Upper lobe of left lung (tissue), 6 donors: ENCODE data around the gene ZNF35. TPM values are rescaled to one million over a fixed set of nuclear protein-coding genes. Genes with fewer than 3 reads are reported as not detected.
A peak's percentile ranks its signal among the peaks of the same experiment; 100 is the strongest.

Source experiments
- ATAC-seq, 2 donors: fragments of 200-7000 bp; cut with Tn5 transposase; one replicate each; pipeline ENCODE4 v1.9.1; 2022; ENCODE audit warnings: mild to moderate bottlenecking in 2 of 2, moderate library complexity in 2 of 2; ENCODE audit not compliant: low FRiP score in 2 of 2
- DNase-seq, 2 donors: peaks; one replicate each; pipeline ENCODE4 v3.0.0-alpha.2; 2019 to 2020
- H3K27ac ChIP-seq, 4 donors: fragments of 200-600 bp; sonication (generic); one replicate each; pipeline ENCODE4 v1.5.1; 2016 to 2019
- H3K27me3 ChIP-seq, 4 donors: fragments of 200-600 bp; sonication (generic); one replicate each; pipeline ENCODE4 v1.5.1; 2017 to 2019
- H3K36me3 ChIP-seq, 4 donors: fragments of 200-600 bp; sonication (generic); one replicate each; pipeline ENCODE4 v1.5.1; 2016 to 2019
- H3K4me1 ChIP-seq, 4 donors: fragments of 200-600 bp; sonication (generic); one replicate each; pipeline ENCODE4 v1.5.1; 2018 to 2019
- H3K4me3 ChIP-seq, 4 donors: fragments of 200-600 bp; sonication (generic); one replicate each; pipeline ENCODE4 v1.5.1; 2017 to 2019; ENCODE audit warnings: mild to moderate bottlenecking in 2 of 4, moderate library complexity in 1 of 4
- H3K9me3 ChIP-seq, 4 donors: fragments of 200-600 bp; sonication (generic); one replicate each; pipeline ENCODE4 v1.5.1; 2018 to 2019
- CTCF ChIP-seq, 6 experiments: fragments of 450-650 bp in 4 of 6; fragments of 200-600 bp in 2 of 6; sonication (generic) in 2 of 6; IDR thresholded peaks; one replicate each; pipeline ENCODE4 v1.5.1; 2016 to 2019; ENCODE audit warnings: antibody characterized with exemption in 6 of 6
- EP300 ChIP-seq, 4 donors: sonication (generic); formaldehyde crosslinking; IDR thresholded peaks; one replicate each; pipeline ENCODE4 v1.5.1; 2017; ENCODE audit warnings: antibody characterized with exemption in 4 of 4, control low read depth in 2 of 4
- POLR2A ChIP-seq, 4 donors: fragments of 450-650 bp; IDR thresholded peaks; one replicate each; pipeline ENCODE4 v1.5.1; 2016 to 2017; ENCODE audit warnings: antibody characterized with exemption in 4 of 4, mild to moderate bottlenecking in 2 of 4
- POLR2AphosphoS5 ChIP-seq, 2 donors: sonication (generic); formaldehyde crosslinking; IDR thresholded peaks; one replicate each; pipeline ENCODE4 v1.5.1; 2017; ENCODE audit warnings: antibody characterized with exemption in 2 of 2
- WGBS, 2 donors: methylation state at CpG; one replicate each; pipeline ENCODE4 v1.1.5; 2017 to 2018; 5-methylcytosine and 5-hydroxymethylcytosine counted together
- total RNA-seq, 6 donors: library from RNA; depleted of rRNA in 4 of 6; stranded (reverse); fragments of >200 nt in 4 of 6; gene quantifications; one replicate each; pipeline versions ENCODE4 v1.1.0 to v1.2.1, GENCODE V29; 2016 to 2021
- donor health status: DM: no; HTN: no; CAD: no; lungs with moderate emphysema.
- donor health status: DM: no; HTN: yes; CAD: no; lungs with severe emphysema.

Gene ZNF35
- total RNA-seq, 6 donors from 2014 or later: 6.4 to 17.3 (median 9.6) TPM

GRCh38 chr3:44654039-44654438 is 5.5 kb downstream of the ZNF35 start:
- Histone ChIP-seq H3K9me3 (peaks cover 8 to 21% (median 15%) of the 10 kb centered on the region in 4 donors), H3K36me3 (peaks cover 40 to 81% (median 66%) of the 10 kb centered on the region in 4 donors), H3K27ac (no peak overlapping the region), H3K27me3 (no peaks in the 10 kb centered on the region), H3K4me1 (peaks cover 4 to 11% (median 7%) of the 10 kb centered on the region in 4 donors), H3K4me3 (no peak overlapping the region)
- TF ChIP-seq EP300 (IDR thresholded peaks at IDR 0.05) (no peak), POLR2A (IDR thresholded peaks at IDR 0.05) (no peak), POLR2AphosphoS5 (IDR thresholded peaks at IDR 0.05) (no peak), CTCF (IDR thresholded peaks at IDR 0.05) (no peak)
- DNase-seq (no peak), ATAC-seq (no peak)
- WGBS, 2 donors: 91 to 96% methylated on average over 5 of the region's 5 CpGs

DNA sequence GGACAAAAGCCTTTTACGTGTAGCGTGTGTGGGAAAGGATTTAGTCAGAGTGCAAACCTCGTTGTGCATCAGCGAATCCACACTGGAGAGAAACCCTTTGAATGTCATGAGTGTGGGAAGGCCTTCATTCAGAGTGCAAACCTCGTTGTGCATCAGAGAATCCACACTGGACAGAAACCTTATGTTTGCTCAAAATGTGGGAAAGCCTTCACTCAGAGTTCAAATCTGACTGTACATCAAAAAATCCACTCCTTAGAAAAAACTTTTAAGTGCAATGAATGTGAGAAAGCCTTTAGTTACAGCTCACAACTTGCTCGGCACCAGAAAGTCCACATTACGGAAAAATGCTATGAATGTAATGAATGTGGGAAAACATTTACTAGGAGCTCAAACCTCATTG is 10.5 kb downstream of the ZNF35 start:
- TF ChIP-seq POLR2AphosphoS5 (IDR thresholded peaks at IDR 0.05): no peak
- no peak for TF ChIP-seq EP300 (IDR thresholded peaks at IDR 0.05)
- no peak for TF ChIP-seq CTCF (IDR thresholded peaks at IDR 0.05)
- TF ChIP-seq POLR2A (IDR thresholded peaks at IDR 0.05): no peak
- H3K27me3 ChIP-seq: no peaks in the 10 kb centered on the region
- peaks cover 17 to 39% (median 30%) of the 10 kb centered on the region in 4 donors for H3K9me3 ChIP-seq
- 94 to 96% methylated on average over 7 of the region's 7 CpGs for WGBS, 2 donors
- no peak for ATAC-seq
- no peaks in the 10 kb centered on the region for H3K4me1 ChIP-seq
- peaks cover 31 to 73% (median 55%) of the 10 kb centered on the region in 4 donors for H3K36me3 ChIP-seq
- H3K27ac ChIP-seq: no peak overlapping the region
- DNase-seq: no peak
- H3K4me3 ChIP-seq: no peak overlapping the region

GRCh38 chr3:44659434-44659833 is 10.9 kb downstream of the ZNF35 start:
- no peaks in the 10 kb centered on the region for H3K4me1 ChIP-seq
- no peak overlapping the region for H3K27ac ChIP-seq
- no peak for ATAC-seq
- WGBS, 2 donors: 96 to 97% methylated on average over 6 of the region's 6 CpGs
- DNase-seq: no peak
- peaks cover 17 to 39% (median 30%) of the 10 kb centered on the region in 4 donors for H3K9me3 ChIP-seq
- TF ChIP-seq CTCF (IDR thresholded peaks at IDR 0.05): no peak
- no peak for TF ChIP-seq EP300 (IDR thresholded peaks at IDR 0.05)
- TF ChIP-seq POLR2A (IDR thresholded peaks at IDR 0.05): no peak
- no peak for TF ChIP-seq POLR2AphosphoS5 (IDR thresholded peaks at IDR 0.05)
- H3K36me3 ChIP-seq: peaks cover 31 to 69% (median 51%) of the 10 kb centered on the region in 4 donors
- no peak overlapping the region for H3K4me3 ChIP-seq
- H3K27me3 ChIP-seq: no peaks in the 10 kb centered on the region

DNA sequence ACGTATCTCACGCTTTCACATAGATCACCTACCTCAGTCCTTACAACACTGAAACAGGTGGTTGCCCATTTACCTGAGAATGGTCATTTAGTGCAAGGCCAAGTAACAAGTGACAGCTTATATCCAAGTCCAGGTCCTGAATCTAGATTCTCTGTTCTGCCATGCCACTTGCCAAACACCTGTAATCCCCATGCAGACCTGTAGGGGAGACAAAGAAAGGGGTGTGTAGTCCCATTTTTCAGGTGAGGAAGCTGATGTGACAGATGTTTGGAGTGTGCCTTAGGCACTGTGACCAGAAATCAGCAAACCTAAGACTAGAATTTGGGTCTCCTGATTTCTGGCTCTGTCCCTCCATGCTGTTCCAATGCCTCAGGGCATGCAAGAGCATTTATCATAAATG is 12.7 kb downstream of the ZNF35 start:
- peaks cover 27 to 53% (median 44%) of the 10 kb centered on the region in 4 donors for H3K36me3 ChIP-seq
- no peak overlapping the region for H3K27ac ChIP-seq
- peaks cover 17 to 39% (median 29%) of the 10 kb centered on the region in 4 donors for H3K9me3 ChIP-seq
- no peaks in the 10 kb centered on the region for H3K4me1 ChIP-seq
- 93 to 97% methylated on average over 2 of the region's 2 CpGs for WGBS, 2 donors
- no peak for ATAC-seq
- no peak for DNase-seq
- no peak overlapping the region for H3K4me3 ChIP-seq
- TF ChIP-seq POLR2A (IDR thresholded peaks at IDR 0.05) (no peak), EP300 (IDR thresholded peaks at IDR 0.05) (no peak), POLR2AphosphoS5 (IDR thresholded peaks at IDR 0.05) (no peak), CTCF (IDR thresholded peaks at IDR 0.05) (peak in 1 of 6 experiments; percentile 8)
- no peaks in the 10 kb centered on the region for H3K27me3 ChIP-seq

GRCh38 chr3:44665173-44665572 is 16.6 kb downstream of the ZNF35 start:
- no peaks in the 10 kb centered on the region for H3K27me3 ChIP-seq
- 94 to 97% methylated on average over 3 of the region's 3 CpGs for WGBS, 2 donors
- TF ChIP-seq CTCF (IDR thresholded peaks at IDR 0.05) (no peak), POLR2A (IDR thresholded peaks at IDR 0.05) (no peak), POLR2AphosphoS5 (IDR thresholded peaks at IDR 0.05) (no peak), EP300 (IDR thresholded peaks at IDR 0.05) (no peak)
- H3K9me3 ChIP-seq: peaks cover 0 to 6% (median 5%) of the 10 kb centered on the region in 4 donors
- ATAC-seq (no peak), DNase-seq (no peak)
- no peaks in the 10 kb centered on the region for H3K4me1 ChIP-seq
- no peak overlapping the region for H3K4me3 ChIP-seq
- H3K27ac ChIP-seq: no peak overlapping the region
- H3K36me3 ChIP-seq: peaks cover 0 to 13% (median 7%) of the 10 kb centered on the region in 4 donors
